Naive thymus-derived CD8-positive, alpha-beta T cell (primary cell): ENCODE results near the gene DBN1. TPM values are rescaled to one million over a fixed set of nuclear protein-coding genes. Genes with fewer than 3 reads are reported as not detected.

Experiments
- ATAC-seq, 2 donors: fragments of 150-1000 bp; cut with Tn5 transposase in 1 of 2; sonication (Bioruptor Pico), chemical (Tn5 transposase) in 1 of 2; 1 replicate in 1 of 2; 2 replicates in 1 of 2; pipeline ENCODE4 v1.10.0; 2021; ENCODE audit warnings: mild to moderate bottlenecking in 2 of 2, moderate library complexity in 2 of 2
- POLR2A ChIA-PET: fragments of 350-600 bp; sonication (Branson Sonifier 250); formaldehyde crosslinking; loops from one replicate; lab custom pipeline; 2021; ENCODE audit warnings: antibody characterized with exemption; lab: Charles Lee
- DNase-seq, 10 donors: peaks; one replicate each; pipeline versions ENCODE4 v3.0.0 to v3.0.0-alpha.2; 2020 to 2022
- H3K27ac Mint-ChIP-seq, 10 donors: one replicate each; pipeline ENCODE4 v1.8.0; 2020 to 2022; ENCODE audit warnings: mild to moderate bottlenecking in 10 of 10, mixed read lengths in 10 of 10, moderate library complexity in 4 of 10, inconsistent platforms in 1 of 10
- H3K27me3 Mint-ChIP-seq, 5 donors: one replicate each; pipeline ENCODE4 v1.8.0; 2021 to 2022; ENCODE audit warnings: mixed read lengths in 5 of 5
- H3K36me3 Mint-ChIP-seq, 3 donors: one replicate each; pipeline ENCODE4 v1.8.0; 2020 to 2022; ENCODE audit warnings: mixed read lengths in 3 of 3, mild to moderate bottlenecking in 2 of 3, inconsistent platforms in 1 of 3
- H3K4me1 Mint-ChIP-seq, 4 donors: one replicate each; pipeline ENCODE4 v1.8.0; 2021 to 2022; ENCODE audit warnings: mixed read lengths in 4 of 4
- H3K4me3 Mint-ChIP-seq, 10 donors: one replicate each; pipeline ENCODE4 v1.8.0; 2020 to 2022; ENCODE audit warnings: mild to moderate bottlenecking in 10 of 10, mixed read lengths in 10 of 10, moderate library complexity in 6 of 10, inconsistent platforms in 1 of 10
- H3K9me3 Mint-ChIP-seq, 9 donors: one replicate each; pipeline ENCODE4 v1.8.0; 2020 to 2022; ENCODE audit warnings: mixed read lengths in 9 of 9, mild to moderate bottlenecking in 3 of 9, inconsistent platforms in 1 of 9, moderate library complexity in 1 of 9
- polyA plus RNA-seq, 3 donors: library from polyadenylated mRNA; unstranded; fragments of 300-500 nt; fragmentation: Illumina TruSeq; gene quantifications; one replicate each; pipeline ENCODE4 v1.2.3, GENCODE V29; 2021
- total RNA-seq, 8 experiments: library from RNA in 2 of 8; stranded (reverse) in 2 of 8; gene quantifications; one replicate each; pipeline ENCODE4 v1.2.3 and lab custom pipeline; 2021 to 2026

The DBN1 gene
- total and polyA plus RNA-seq, 5 experiments from 2014 or later = 20.5 to 62.9 (median 25.3) TPM

DNA sequence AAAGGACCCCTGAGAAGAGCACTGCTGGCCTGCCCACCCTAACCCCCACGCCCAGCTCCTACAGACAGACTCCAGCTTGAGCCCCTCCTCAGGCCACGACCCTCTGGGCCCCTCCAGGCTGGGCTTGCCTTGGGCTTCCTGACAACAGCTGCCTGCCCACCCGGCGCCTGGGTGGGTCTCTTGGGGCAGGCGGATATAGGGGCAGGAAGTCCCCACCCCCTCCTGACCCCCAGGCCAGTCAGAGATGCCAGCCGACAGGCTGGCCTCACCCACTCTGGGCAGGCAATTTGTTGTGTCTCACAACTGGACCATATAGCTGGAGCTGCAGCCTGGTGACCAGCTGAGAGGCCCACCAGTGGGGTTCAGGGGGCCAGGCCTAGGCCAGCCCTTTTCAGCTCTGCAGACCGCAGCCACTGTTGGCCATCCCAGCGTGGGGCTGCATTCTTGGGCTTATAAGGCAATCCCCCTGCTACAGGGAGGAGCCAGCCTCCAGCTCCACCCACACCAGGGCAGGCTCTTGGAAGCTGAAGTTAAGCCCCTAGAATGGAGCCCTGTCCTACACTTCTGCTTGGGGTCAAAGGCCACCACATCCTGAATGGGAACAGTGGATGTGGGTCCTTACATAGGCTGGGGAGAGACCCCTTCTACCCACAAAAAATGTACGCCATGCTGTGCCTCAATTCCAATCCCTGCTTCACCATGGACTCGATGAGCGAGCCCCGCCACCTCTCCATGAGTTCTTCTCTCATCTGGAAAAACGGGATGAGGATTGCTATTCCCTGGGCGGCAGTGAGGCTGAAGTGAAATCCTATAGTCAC is 22.0 kb upstream of the DBN1 start:
- H3K4me3 Mint-ChIP-seq = peak overlapping the region in 9 of 10 donors; percentile 51 to 83 (median 64)
- DNase-seq (no peak), ATAC-seq (no peak)
- H3K9me3 Mint-ChIP-seq = no peaks in the 10 kb centered on the region
- peaks cover 0 to 19% (median 0%) of the 10 kb centered on the region in 3 donors for H3K36me3 Mint-ChIP-seq
- H3K4me1 Mint-ChIP-seq = peaks cover 12 to 40% (median 36%) of the 10 kb centered on the region in 4 donors
- H3K27me3 Mint-ChIP-seq = peaks cover 0 to 2% (median 0%) of the 10 kb centered on the region in 5 donors
- POLR2A ChIA-PET = interaction anchor here (0.9 to 6.0 kb wide), 3 partner anchors 24 to 125 kb away, joined by 3 to 43 read pairs (median 36); partner anchors contain the start of gene DBN1
- peak overlapping the region in 1 of 10 donors; percentile 29 for H3K27ac Mint-ChIP-seq

DNA sequence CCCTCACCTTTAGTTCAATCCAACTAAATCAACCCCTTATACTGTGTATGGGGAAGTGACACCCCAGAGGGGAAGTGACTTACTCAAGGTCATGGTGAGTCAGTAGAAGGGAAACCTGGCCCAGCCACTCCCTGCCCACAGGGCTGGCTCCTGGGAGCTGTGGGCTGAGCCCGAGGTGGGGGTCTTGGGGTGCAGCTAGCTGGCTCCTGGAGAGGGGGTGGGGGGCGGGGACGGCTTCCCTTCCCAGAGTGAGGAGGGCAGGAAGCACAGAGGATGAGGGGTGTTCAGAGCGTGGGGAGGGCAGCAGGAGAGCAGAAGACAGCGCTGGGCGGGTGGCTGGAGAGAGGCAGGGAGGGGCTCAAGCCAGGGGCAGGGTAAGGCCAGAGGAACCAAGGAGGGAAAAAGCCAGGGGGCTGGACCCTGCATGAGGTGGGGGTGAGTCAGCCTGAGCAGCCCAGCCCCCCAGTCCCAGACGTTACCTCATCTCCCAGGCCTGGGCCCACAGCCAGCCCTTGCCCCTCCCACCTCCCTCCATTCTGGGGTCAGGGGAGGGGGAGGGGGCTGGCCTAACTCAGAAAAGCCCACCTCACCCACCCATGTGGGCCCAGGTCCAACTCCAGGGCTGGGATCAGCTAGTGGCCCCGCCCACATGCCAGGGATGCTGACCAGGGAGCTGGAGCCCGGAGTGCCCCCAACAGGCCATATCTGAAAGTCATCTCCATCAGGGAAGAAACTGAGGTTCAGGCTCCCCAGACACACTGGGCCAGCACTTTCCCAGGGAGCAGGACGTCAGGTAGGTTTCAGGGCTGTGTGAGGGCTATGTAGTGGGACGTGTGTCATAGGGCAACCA is 21.1 kb upstream of the DBN1 start:
- POLR2A ChIA-PET = interaction anchor here (0.6 to 6.0 kb wide), 5 partner anchors 23 to 1059 kb away, joined by 3 to 43 read pairs (median 7); partner anchors contain the start of gene DBN1
- Mint-ChIP-seq H3K4me3 (peak overlapping the region in 1 of 10 donors; percentile 52), H3K27ac (peak overlapping the region in 3 of 10 donors; percentile 6 to 74 (median 38)), H3K4me1 (peaks cover 13 to 39% (median 35%) of the 10 kb centered on the region in 4 donors), H3K36me3 (peaks cover 0 to 25% (median 0%) of the 10 kb centered on the region in 3 donors), H3K27me3 (peaks cover 0 to 2% (median 0%) of the 10 kb centered on the region in 5 donors), H3K9me3 (no peaks in the 10 kb centered on the region)
- ATAC-seq (no peak), DNase-seq (no peak)

DNA sequence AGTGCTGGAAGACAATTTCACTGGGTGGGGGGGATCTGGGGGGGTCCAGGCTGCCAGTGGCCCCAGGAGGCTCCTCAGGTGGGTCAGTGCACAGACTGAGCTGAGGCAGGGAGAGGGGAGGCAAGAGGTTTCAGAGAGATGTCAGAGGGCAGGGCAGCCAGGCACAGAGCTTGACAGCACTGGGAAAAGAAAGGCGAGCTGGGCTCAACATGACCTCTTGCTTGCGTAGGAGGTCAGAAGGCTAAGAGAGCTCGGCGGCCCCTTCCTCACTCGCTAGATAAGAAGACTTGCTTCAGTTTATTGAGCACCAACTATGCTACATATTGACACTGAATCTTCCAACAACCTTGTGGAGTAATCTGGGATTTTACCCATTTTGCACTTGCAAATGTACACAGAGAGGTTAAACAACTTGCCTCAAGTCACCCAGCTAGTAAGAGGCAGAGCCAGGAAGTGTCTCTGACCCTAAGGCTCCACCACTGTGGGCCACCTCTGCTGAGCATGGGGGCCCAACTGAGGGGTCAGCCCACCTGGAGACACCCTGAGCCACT is 20.4 kb upstream of the DBN1 start:
- no peak overlapping the region for H3K4me3 Mint-ChIP-seq
- ATAC-seq (no peak), DNase-seq (no peak)
- peaks cover 13 to 38% (median 34%) of the 10 kb centered on the region in 4 donors for H3K4me1 Mint-ChIP-seq
- peaks cover 0 to 26% (median 0%) of the 10 kb centered on the region in 3 donors for H3K36me3 Mint-ChIP-seq
- H3K9me3 Mint-ChIP-seq = no peaks in the 10 kb centered on the region
- H3K27ac Mint-ChIP-seq = peak overlapping the region in 5 of 10 donors; percentile 6 to 74 (median 47)
- POLR2A ChIA-PET = interaction anchor here (0.8 to 6.0 kb wide), 2 partner anchors 22 to 38 kb away, joined by 4 to 36 read pairs; partner anchors contain the start of gene DBN1
- H3K27me3 Mint-ChIP-seq = peaks cover 0 to 2% (median 0%) of the 10 kb centered on the region in 5 donors

DNA sequence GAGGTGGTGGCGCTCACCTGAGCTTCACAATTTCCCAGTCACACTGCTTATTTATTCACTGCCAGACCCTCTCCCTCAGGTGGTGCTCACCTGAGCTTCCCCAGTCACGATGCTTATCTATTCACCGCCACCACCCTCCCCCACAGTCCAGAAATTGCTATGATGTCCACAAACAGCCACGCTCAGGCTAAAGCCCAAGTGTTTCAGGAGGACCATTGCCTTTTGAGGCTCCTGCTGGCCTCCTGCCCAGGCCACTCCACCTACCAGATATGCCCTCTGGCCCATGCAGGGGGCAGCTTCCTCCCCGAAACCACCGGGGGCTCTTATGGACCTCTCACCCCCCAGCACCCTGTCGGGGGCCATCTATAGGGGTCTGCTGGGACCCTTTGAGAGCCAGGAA is 19.4 kb upstream of the DBN1 start:
- Mint-ChIP-seq H3K4me3 (no peak overlapping the region), H3K4me1 (peaks cover 7 to 30% (median 24%) of the 10 kb centered on the region in 4 donors), H3K36me3 (peaks cover 0 to 27% (median 0%) of the 10 kb centered on the region in 3 donors), H3K9me3 (no peaks in the 10 kb centered on the region), H3K27me3 (no peaks in the 10 kb centered on the region), H3K27ac (peak overlapping the region in 2 of 10 donors; percentile 37 to 50)
- ATAC-seq = no peak
- POLR2A ChIA-PET = interaction anchor here (0.7 to 1.4 kb wide), 4 partner anchors 13 to 38 kb away, joined by 3 to 4 read pairs (median 3); no protein-coding TSS in a partner anchor
- no peak for DNase-seq

DNA sequence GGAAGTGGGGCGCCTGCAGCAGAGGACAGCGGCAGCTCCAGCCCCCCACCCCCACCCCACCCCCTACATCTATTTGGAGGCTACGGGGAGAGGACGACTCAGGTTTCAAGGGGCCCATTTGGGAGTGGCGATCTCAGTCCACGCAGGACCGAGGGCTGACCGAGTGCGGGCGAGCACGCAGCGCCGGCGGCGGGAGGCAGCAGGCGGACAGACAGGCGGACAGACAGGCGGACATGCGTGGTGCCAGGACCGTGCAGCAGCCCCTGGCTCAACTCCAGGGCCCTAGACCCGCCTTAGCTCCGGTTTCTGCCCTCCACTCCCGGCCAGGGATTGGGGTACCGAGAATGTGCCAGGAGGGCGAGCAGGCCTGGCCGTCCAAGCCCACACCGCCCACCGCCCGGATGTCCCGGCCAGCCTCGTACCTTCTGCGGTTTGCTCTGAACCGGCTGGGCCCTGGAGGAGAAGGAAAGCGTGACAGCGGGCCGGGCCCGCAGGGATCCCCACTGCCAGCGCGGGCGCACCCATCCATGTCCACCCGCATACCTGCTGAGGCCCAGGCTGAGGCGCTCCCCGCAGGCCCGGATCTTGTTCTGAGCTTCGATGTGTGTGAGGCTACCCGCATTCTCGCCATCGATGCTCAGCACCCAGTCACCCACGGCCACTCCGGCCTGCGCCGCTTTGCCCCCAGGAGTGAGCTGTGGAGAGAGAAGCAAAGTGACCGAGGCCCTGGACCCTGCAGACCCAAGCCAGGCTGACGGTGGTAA is 18.7 kb upstream of the DBN1 start:
- peaks cover 0 to 31% (median 3%) of the 10 kb centered on the region in 3 donors for H3K36me3 Mint-ChIP-seq
- ATAC-seq = no peak
- no peak for DNase-seq
- peak overlapping the region in 1 of 10 donors; percentile 50 for H3K27ac Mint-ChIP-seq
- H3K27me3 Mint-ChIP-seq = no peaks in the 10 kb centered on the region
- no peak overlapping the region for H3K4me3 Mint-ChIP-seq
- POLR2A ChIA-PET = interaction anchor here (0.7 to 1.4 kb wide), 4 partner anchors 13 to 37 kb away, joined by 3 to 4 read pairs (median 3); no protein-coding TSS in a partner anchor
- no peaks in the 10 kb centered on the region for H3K9me3 Mint-ChIP-seq
- H3K4me1 Mint-ChIP-seq = peaks cover 7 to 26% (median 22%) of the 10 kb centered on the region in 4 donors

DNA sequence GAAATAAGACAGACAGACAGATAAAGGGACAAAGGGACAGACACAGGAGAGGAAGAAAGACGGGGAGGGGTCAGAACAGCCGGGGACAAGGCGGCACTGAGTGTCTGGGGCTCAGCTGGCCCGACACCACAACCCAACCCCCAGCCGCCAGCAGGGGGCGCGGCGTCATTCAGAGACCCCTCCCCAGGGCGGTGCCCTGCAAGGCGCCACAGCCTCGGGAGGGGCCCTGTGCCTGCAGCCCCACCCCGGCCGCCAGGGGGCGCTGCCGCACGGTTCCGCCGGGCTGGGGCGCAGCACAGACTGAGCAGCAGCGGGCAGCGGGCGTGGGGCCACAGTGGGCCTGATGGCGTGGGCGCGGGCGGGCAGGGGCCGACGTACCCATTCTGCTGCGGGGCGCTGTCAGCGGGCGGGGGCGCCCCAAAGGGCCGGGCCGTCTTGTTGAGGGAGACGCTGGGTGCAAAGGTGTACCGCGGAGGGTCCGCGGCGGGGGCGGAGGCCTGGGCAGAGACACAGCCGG is 18.1 kb upstream of the DBN1 start:
- no peaks in the 10 kb centered on the region for H3K27me3 Mint-ChIP-seq
- H3K4me3 Mint-ChIP-seq = no peak overlapping the region
- peaks cover 7 to 26% (median 21%) of the 10 kb centered on the region in 4 donors for H3K4me1 Mint-ChIP-seq
- peaks cover 0 to 33% (median 4%) of the 10 kb centered on the region in 3 donors for H3K36me3 Mint-ChIP-seq
- no peaks in the 10 kb centered on the region for H3K9me3 Mint-ChIP-seq
- H3K27ac Mint-ChIP-seq = no peak overlapping the region
- DNase-seq = peak in 1 of 10 donors; percentile 31
- POLR2A ChIA-PET = no interaction called here
- peak in 1 of 2 donors; percentile 66 for ATAC-seq

DNA sequence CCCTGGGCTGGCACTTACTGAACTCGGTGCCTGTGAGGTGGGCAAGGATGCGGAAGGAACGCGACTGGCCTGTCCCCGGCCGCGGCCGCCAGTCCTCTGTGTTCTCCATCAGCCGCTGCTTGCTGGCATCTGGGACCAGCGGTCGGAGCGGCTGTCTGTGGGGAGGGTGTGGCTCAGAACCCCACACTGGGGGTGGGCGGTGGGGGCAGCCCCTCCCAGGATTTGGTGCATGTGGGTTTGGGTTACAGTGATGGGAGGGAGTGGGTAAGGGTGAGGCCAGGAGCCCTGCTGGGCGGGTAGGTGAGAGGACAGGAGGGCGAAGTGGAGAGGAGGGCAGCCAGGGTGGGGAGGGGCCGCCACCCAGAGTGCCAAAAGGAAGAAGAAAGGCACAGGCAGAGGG is 17.6 kb upstream of the DBN1 start:
- Mint-ChIP-seq H3K9me3 (no peaks in the 10 kb centered on the region), H3K4me1 (peaks cover 4 to 22% (median 16%) of the 10 kb centered on the region in 4 donors), H3K4me3 (no peak overlapping the region), H3K27ac (peak overlapping the region in 1 of 10 donors; percentile 87), H3K27me3 (no peaks in the 10 kb centered on the region), H3K36me3 (peaks cover 0 to 33% (median 4%) of the 10 kb centered on the region in 3 donors)
- DNase-seq (no peak), ATAC-seq (no peak)
- POLR2A ChIA-PET = no interaction called here

DNA sequence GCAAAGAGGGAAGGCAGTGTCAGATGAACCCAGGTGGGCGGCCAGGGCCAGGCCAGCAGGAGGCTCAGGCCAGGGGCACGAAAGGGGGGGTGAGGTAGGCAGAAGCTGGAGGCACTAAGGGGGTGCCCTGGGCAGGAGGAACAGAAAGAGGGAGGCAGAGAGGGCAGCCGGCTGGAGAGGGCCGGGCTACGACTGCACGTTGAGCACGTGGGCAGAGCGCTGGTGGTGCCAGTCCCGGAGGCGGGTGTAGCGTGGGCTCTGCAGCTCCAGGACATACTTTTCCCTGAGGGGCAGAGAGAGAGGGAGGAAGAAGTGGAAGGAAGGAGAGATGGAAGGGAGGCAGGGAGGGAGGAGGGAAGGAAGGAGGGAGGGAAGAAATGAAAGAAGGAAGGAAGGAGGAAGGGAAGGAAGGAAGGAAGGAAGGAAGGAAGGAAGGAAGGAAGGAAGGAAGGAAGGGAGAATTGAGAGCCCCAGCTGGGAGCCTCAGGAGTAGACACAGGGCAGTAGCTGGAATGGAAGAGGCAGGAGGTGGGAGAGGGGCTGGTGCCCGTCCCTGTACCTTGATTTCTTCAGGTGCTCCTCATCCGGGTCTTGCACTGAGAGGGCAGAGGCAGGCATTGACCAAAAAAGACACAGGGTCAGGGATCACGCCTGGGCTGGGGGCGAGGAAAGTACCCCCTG is 17.0 kb upstream of the DBN1 start:
- Mint-ChIP-seq H3K27me3 (no peaks in the 10 kb centered on the region), H3K4me3 (no peak overlapping the region), H3K27ac (peak overlapping the region in 1 of 10 donors; percentile 87), H3K4me1 (peaks cover 4 to 18% (median 11%) of the 10 kb centered on the region in 4 donors), H3K9me3 (no peaks in the 10 kb centered on the region), H3K36me3 (peaks cover 0 to 37% (median 4%) of the 10 kb centered on the region in 3 donors)
- POLR2A ChIA-PET = interaction anchor here (0.8 kb wide), 1 partner anchor 16 kb away, joined by 6 read pairs; no protein-coding TSS in a partner anchor
- ATAC-seq (no peak), DNase-seq (no peak)

DNA sequence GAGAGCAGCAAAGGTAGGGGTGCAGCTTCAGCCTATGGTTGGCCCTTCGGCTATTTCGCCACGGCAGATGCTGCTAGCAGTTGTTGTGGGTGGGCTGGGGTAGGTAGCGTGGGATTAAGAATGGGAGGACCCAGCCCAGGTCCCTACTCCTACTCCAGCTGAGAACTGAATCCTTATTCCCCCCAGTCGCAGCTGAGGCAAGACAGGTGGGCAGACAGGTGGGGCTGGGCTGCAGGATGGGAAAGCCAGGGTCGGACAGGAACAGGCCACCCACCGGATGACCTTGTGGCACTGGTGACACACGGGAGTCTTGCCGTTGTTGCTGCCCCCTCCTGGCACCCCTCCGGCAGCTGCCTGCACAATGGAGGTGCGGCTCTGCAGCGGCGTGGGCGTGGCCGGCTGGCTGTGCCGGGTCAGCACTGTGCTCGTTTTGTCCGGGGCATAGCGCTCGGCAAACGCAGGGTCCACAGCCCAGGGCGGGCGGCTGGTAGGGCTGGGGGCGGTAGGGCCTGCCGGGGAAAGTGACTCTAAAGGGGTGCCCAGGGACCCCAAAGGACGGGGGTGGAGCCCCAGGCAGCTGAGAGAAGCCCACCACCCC is 15.8 kb upstream of the DBN1 start:
- Mint-ChIP-seq H3K27ac (no peak overlapping the region), H3K4me3 (no peak overlapping the region), H3K27me3 (no peaks in the 10 kb centered on the region), H3K9me3 (no peaks in the 10 kb centered on the region), H3K36me3 (peaks cover 0 to 40% (median 4%) of the 10 kb centered on the region in 3 donors), H3K4me1 (peaks cover 6 to 10% (median 9%) of the 10 kb centered on the region in 4 donors)
- DNase-seq = no peak
- POLR2A ChIA-PET = interaction anchor here (0.7 to 2.0 kb wide), 4 partner anchors 8 to 132 kb away, joined by 3 to 7 read pairs (median 5); partner anchors contain the start of gene PDLIM7
- no peak for ATAC-seq

DNA sequence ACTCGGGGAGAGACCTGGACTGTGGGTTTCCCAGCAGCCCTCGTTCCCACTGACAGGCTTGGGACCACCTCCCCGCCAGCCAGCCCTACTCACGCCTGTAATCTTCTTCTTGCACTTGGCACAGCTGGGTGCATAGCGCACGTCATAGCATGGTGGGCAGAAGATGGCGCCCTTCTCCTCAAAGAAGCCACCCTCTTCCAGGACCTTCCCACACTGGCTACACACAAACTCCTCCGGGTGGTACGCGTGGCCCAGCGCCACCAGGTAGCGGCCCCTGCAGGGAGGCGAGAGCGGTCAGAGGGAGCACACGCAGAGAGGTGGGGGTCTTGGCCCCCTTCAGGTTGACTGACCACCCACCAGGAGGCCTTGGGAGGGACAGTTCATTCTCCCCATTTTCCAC is 14.5 kb upstream of the DBN1 start:
- POLR2A ChIA-PET = interaction anchor here (0.7 to 2.0 kb wide), 2 partner anchors 9 to 13 kb away, joined by 3 to 7 read pairs; no protein-coding TSS in a partner anchor
- Mint-ChIP-seq H3K27me3 (no peaks in the 10 kb centered on the region), H3K9me3 (no peaks in the 10 kb centered on the region), H3K4me3 (no peak overlapping the region), H3K4me1 (peaks cover 0 to 6% (median 3%) of the 10 kb centered on the region in 4 donors), H3K27ac (peak overlapping the region in 1 of 10 donors; percentile 21), H3K36me3 (peaks cover 0 to 38% (median 6%) of the 10 kb centered on the region in 3 donors)
- ATAC-seq (no peak), DNase-seq (no peak)
